Esophagus squamous epithelium (tissue), 4 donors: Measurements from ENCODE around the gene OGFOD2.

Source experiments
- CTCF ChIP-seq, 6 experiments: fragments of 450-650 bp in 4 of 6; fragments of 200-600 bp in 2 of 6; sonication (generic) in 2 of 6; IDR thresholded peaks; one replicate each; pipeline ENCODE4 v1.5.1; 2016 to 2019; ENCODE audit warnings: antibody characterized with exemption in 6 of 6, mild to moderate bottlenecking in 4 of 6, moderate library complexity in 4 of 6
- POLR2A ChIP-seq, 4 donors: fragments of 450-650 bp; IDR thresholded peaks; one replicate each; pipeline ENCODE4 v1.6.1; 2017; ENCODE audit warnings: antibody characterized with exemption in 4 of 4, mild to moderate bottlenecking in 4 of 4, moderate library complexity in 3 of 4

- TF ChIP-seq CTCF (IDR thresholded peaks at IDR 0.05) (no peak), POLR2A (IDR thresholded peaks at IDR 0.05) (no peak)
These were observed 21.2 kb downstream of the OGFOD2 start for GRCh38 chr12:122996188-122996601.
